Dedifferentiated amniotic fluid mesenchymal stem cell (primary cell): ENCODE data around the gene MEGF11.
"Not testable (repeated sequence)": the region's sequence is repeated elsewhere in the genome, so short reads cannot be mapped to it uniquely, and the experiment has no call there.

Source experiments
- DNase-seq: peaks from one replicate; pipeline ENCODE4 v3.0.0-alpha.2; 2016; ENCODE audit errors: extremely low spot score

The MEGF11 gene

GRCh38 chr15:66275352-66275751 lies 21.8 kb upstream of the MEGF11 start:
- no peak for DNase-seq

GRCh38 chr15:66270932-66271331 lies 17.4 kb upstream of the MEGF11 start:
- DNase-seq: no peak

- DNase-seq: no peak
Measured at GRCh38 chr15:66269326-66270090, 16.0 kb upstream of the MEGF11 start.

GRCh38 chr15:66264859-66265513 lies 11.4 kb upstream of the MEGF11 start:
- no peak for DNase-seq

- not testable (repeated sequence) for DNase-seq
Measured at GRCh38 chr15:66262837-66263236, 9.3 kb upstream of the MEGF11 start.

- no peak for DNase-seq
Measured at GRCh38 chr15:66261056-66261455, 7.5 kb upstream of the MEGF11 start.

GRCh38 chr15:66256692-66257091 lies 3.1 kb upstream of the MEGF11 start:
- DNase-seq: no peak

GRCh38 chr15:66254951-66255676 lies 1.6 kb upstream of the MEGF11 start:
- DNase-seq: no peak

GRCh38 chr15:66254089-66254950 lies 770 bp upstream of the MEGF11 start:
- no peak for DNase-seq

- DNase-seq: no peak
Measured at GRCh38 chr15:66252685-66253417, 699 bp downstream of the MEGF11 start.

GRCh38 chr15:66251790-66252684 lies 1.5 kb downstream of the MEGF11 start:
- DNase-seq: no peak

- DNase-seq: no peak
Measured at GRCh38 chr15:66251065-66251789, 2.3 kb downstream of the MEGF11 start.

- no peak for DNase-seq
Measured at GRCh38 chr15:66249605-66250174, 3.9 kb downstream of the MEGF11 start.

- DNase-seq: no peak
Measured at GRCh38 chr15:66246937-66247336, 6.6 kb downstream of the MEGF11 start.

- DNase-seq: not testable (repeated sequence)
Measured at GRCh38 chr15:66245832-66246231, 7.7 kb downstream of the MEGF11 start.

GRCh38 chr15:66241908-66242285 lies 11.7 kb downstream of the MEGF11 start:
- DNase-seq: no peak

GRCh38 chr15:66241087-66241907 lies 12.3 kb downstream of the MEGF11 start:
- DNase-seq: no peak

GRCh38 chr15:66240240-66240794 lies 13.2 kb downstream of the MEGF11 start:
- no peak for DNase-seq
